Common myeloid progenitor, CD34-positive (primary cell): ENCODE measurements around the gene MAN1C1.
"Not testable (repeated sequence)": the region's sequence is repeated elsewhere in the genome, so short reads cannot be mapped to it uniquely, and the experiment has no call there.

ENCODE experiments used
- CTCF ChIA-PET: fragments of 350-600 bp; sonication (Branson Sonifier 250); formaldehyde crosslinking; loops from one replicate; lab custom pipeline; 2021; ENCODE audit warnings: antibody characterized with exemption; lab: Charles Lee
- POLR2A ChIA-PET: fragments of 350-600 bp; sonication (Branson Sonifier 250); formaldehyde crosslinking; loops from one replicate; lab custom pipeline; 2021; ENCODE audit warnings: antibody characterized with exemption; lab: Charles Lee
- DNase-seq, 3 donors: peaks; one replicate each; pipeline versions ENCODE4 v3.0.0 to v3.0.0-alpha.2; 2013
- H3K27ac ChIP-seq, 2 experiments: 1 replicate in 1 of 2; 2 replicates in 1 of 2; pipeline ENCODE4 v1.7.0; 2013; ENCODE audit warnings: inconsistent platforms in 2 of 2, low read length in 2 of 2, mild to moderate bottlenecking in 2 of 2, low read depth in 1 of 2, moderate library complexity in 1 of 2; ENCODE audit not compliant: severe bottlenecking in 2 of 2, insufficient read depth in 1 of 2, poor library complexity in 1 of 2
- H3K27me3 ChIP-seq, 5 experiments: replicated peaks in 2 of 5; 1 replicate in 3 of 5; 2 replicates in 2 of 5; pipeline versions ENCODE4 v1.6.1 to v1.7.0; 2013; ENCODE audit warnings: low read length in 4 of 5, mild to moderate bottlenecking in 2 of 5, moderate library complexity in 2 of 5, inconsistent platforms in 1 of 5; ENCODE audit not compliant: insufficient read depth in 5 of 5, control insufficient read depth in 4 of 5
- H3K36me3 ChIP-seq, 4 experiments: 1 replicate in 2 of 4; 2 replicates in 2 of 4; pipeline versions ENCODE4 v1.6.1 to v1.7.0; 2013; ENCODE audit warnings: low read length in 3 of 4, control low read depth in 1 of 4, mild to moderate bottlenecking in 1 of 4; ENCODE audit not compliant: control insufficient read depth in 4 of 4, insufficient read depth in 4 of 4
- H3K4me1 ChIP-seq, 4 experiments: 1 replicate in 3 of 4; 2 replicates in 1 of 4; pipeline versions ENCODE4 v1.6.1 to v1.7.1; 2013; ENCODE audit warnings: low read length in 3 of 4, mild to moderate bottlenecking in 3 of 4, control low read depth in 1 of 4, inconsistent platforms in 1 of 4, moderate library complexity in 1 of 4; ENCODE audit not compliant: control insufficient read depth in 4 of 4, insufficient read depth in 4 of 4; ENCODE audit errors: control extremely low read depth in 1 of 4
- H3K4me3 ChIP-seq, 7 experiments: 1 replicate in 4 of 7; 2 replicates in 3 of 7; pipeline versions ENCODE4 v1.5.1 to v1.7.0; 2013; ENCODE audit warnings: mild to moderate bottlenecking in 7 of 7, low read length in 6 of 7, moderate library complexity in 6 of 7, inconsistent platforms in 2 of 7, low read depth in 2 of 7, control low read depth in 1 of 7; ENCODE audit not compliant: insufficient read depth in 4 of 7, control insufficient read depth in 1 of 7; ENCODE audit errors: extremely low read depth in 1 of 7
- H3K9me3 ChIP-seq, 5 experiments: 1 replicate in 4 of 5; 2 replicates in 1 of 5; pipeline versions ENCODE4 v1.6.1 to v1.7.1; 2013; ENCODE audit warnings: low read length in 4 of 5, mild to moderate bottlenecking in 2 of 5, inconsistent platforms in 1 of 5, low read depth in 1 of 5, moderate library complexity in 1 of 5; ENCODE audit not compliant: control insufficient read depth in 4 of 5, insufficient read depth in 2 of 5; ENCODE audit errors: control extremely low read depth in 1 of 5
- WGBS: methylation state at CpG from one replicate; pipeline ENCODE4 v1.1.5; 2013; ENCODE audit not compliant: insufficient coverage; 5-methylcytosine and 5-hydroxymethylcytosine counted together

MAN1C1 gene

DNA sequence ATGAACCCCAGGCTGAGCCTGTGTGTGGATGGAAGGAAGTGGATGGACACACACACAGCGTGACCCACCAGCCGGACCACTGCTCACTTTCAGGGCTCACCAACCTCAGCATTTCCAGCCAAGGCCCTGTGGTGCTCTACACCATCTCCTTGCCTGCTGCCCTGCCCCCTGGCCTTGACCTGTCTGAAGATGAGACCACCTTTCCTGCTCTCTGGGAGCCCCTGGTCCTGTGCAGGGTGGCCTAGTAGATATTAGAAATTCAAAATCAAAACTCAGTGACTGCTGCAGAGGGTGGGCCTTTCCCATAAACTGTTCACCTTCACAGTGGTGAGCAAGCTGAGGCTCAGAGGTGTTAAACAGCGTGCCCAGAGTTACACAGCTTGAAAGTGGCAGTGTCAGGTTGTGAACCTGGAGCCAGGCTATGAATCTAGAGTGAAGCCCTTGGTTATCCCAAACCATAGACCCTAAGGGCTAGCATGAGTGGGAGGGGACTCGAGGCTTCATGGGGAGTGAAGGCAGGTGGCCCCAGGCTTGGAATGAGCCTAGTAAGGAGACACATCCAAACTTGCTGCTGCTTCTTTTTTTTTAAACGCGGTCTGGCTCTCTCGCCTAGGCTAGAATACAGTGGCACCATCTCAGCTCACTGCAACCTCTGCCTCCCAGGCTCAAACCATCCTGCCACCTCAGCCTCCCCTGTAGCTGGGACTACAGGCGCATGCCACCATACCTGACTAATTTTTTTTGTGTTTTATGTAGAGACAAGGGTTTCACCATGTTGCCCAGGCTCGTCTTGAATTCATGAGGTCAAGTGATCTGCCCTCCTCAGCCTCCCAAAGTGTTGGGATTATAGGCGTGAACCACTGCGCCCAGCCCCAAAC, 41.5 kb downstream of the MAN1C1 start:
- no peaks in the 10 kb centered on the region for H3K9me3 ChIP-seq
- no peaks in the 10 kb centered on the region for H3K36me3 ChIP-seq
- no peak overlapping the region for H3K4me3 ChIP-seq
- POLR2A ChIA-PET = interaction anchor here (1.3 kb wide), 1 partner anchor 8 kb away, joined by 4 read pairs; no protein-coding TSS in a partner anchor
- 95% methylated on average over 8 of the region's 11 CpGs for WGBS
- DNase-seq = no peak
- peaks cover 0 to 17% (median 15%) of the 10 kb centered on the region in 4 experiments for H3K4me1 ChIP-seq
- H3K27me3 ChIP-seq = no peaks in the 10 kb centered on the region
- H3K27ac ChIP-seq = no peak overlapping the region
- CTCF ChIA-PET = interaction anchor here (0.8 to 3.5 kb wide), 3 partner anchors 12 to 282 kb away, joined by 3 to 11 read pairs (median 3); no protein-coding TSS in a partner anchor

DNA sequence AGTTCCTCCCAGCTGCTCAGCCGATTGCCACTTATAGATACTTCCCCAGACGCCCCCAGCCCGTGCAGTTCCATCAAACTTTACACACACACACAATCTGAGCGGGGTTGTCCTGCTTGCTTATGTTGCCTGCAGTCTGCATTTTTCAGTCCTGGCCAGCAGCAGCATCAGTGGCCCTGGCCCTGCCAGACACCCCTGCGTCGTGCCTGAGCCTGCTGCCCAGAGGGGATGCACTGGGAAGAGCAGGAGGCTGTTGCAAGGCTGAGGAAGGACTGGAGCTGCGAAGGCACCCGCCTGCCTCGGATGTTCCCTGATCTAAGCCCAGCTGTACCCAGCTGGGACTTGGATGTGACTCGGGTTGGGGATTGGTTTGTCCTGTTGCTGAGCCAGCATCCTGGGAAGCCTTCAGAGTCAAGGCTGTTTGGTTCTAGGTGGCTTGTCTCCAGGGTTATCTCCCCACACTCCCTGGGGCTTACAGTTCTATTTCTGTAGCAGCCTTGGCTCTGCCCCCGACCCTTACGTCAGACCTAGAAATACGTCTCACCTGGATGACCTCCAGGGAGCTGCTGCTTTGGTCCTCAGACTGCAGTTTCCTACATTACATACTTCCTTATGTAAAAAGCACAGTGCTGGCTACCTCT, 42.3 kb downstream of the MAN1C1 start:
- Histone ChIP-seq H3K9me3 (no peaks in the 10 kb centered on the region), H3K27ac (no peak overlapping the region), H3K4me1 (peaks cover 0 to 12% (median 11%) of the 10 kb centered on the region in 4 experiments), H3K36me3 (no peaks in the 10 kb centered on the region), H3K4me3 (no peak overlapping the region), H3K27me3 (no peaks in the 10 kb centered on the region)
- POLR2A ChIA-PET = interaction anchor here (0.9 kb wide), 1 partner anchor 40 kb away, joined by 3 read pairs; no protein-coding TSS in a partner anchor
- DNase-seq = no peak
- CTCF ChIA-PET = interaction anchor here (0.8 to 3.5 kb wide), 4 partner anchors 11 to 283 kb away, joined by 3 to 11 read pairs (median 4); no protein-coding TSS in a partner anchor
- 93% methylated on average over 11 of the region's 13 CpGs for WGBS

DNA sequence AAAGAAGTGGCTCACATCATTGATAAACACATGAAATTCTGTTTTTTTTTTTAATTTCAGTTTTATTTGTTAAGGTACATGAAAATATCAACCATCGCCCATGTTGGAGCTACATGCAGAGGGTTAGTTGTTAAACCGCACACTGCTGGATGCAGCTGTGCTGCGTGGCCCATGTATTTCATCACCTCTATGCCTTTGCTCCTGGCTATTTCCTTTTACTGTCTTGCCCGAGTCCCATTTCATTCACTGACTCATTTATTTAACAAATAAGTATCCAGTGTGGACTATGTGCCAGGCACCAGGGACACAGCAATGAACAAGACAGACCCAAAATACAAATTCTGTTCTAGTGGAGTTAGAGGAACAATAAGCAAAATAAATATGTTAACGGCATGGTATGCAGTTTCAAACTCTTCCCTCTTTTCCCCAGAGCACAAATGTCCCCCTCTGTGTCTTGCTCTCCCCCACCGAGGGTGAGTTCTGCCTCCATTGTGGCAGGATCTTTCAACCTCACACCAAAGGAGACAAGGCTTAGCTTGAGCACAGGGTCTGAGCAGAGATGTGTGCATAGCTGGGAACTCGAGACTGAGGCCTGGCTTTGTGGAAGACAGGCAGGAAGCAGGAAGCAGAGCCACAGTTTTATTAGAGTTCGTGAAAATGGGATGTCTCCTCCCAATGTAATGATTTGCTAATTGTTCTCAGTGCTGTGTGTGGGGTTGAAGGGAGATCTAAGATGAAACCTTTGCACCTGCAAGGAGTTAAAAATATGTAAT, 44.6 kb downstream of the MAN1C1 start:
- POLR2A ChIA-PET = no interaction called here
- Histone ChIP-seq H3K36me3 (no peaks in the 10 kb centered on the region), H3K9me3 (no peaks in the 10 kb centered on the region), H3K4me3 (no peak overlapping the region), H3K27me3 (no peaks in the 10 kb centered on the region), H3K4me1 (peaks cover 0 to 12% (median 11%) of the 10 kb centered on the region in 4 experiments), H3K27ac (no peak overlapping the region)
- CTCF ChIA-PET = interaction anchor here (1.3 to 1.9 kb wide), 2 partner anchors 42 to 52 kb away, joined by 3 to 7 read pairs; no protein-coding TSS in a partner anchor
- DNase-seq = no peak
- WGBS = 86% methylated on average over 7 of the region's 8 CpGs

- 90% methylated on average over 2 of the region's 2 CpGs for WGBS
- CTCF ChIA-PET = no interaction called here
- DNase-seq = no peak
- POLR2A ChIA-PET = no interaction called here
- Histone ChIP-seq H3K36me3 (no peaks in the 10 kb centered on the region), H3K27ac (no peak overlapping the region), H3K27me3 (no peaks in the 10 kb centered on the region), H3K9me3 (no peaks in the 10 kb centered on the region), H3K4me3 (no peak overlapping the region), H3K4me1 (peaks cover 0 to 10% (median 10%) of the 10 kb centered on the region in 4 experiments)
Measured at GRCh38 chr1:25662061-25662460, 45.5 kb downstream of the MAN1C1 start.

GRCh38 chr1:25662959-25663358, 46.4 kb downstream of the MAN1C1 start:
- DNase-seq, H3K4me1 ChIP-seq, H3K27ac ChIP-seq, CTCF ChIA-PET, H3K4me3 ChIP-seq, POLR2A ChIA-PET, H3K9me3 ChIP-seq, H3K36me3 ChIP-seq, H3K27me3 ChIP-seq: not testable (repeated sequence)
- WGBS = no CpG with 5 or more reads among the region's 2 CpGs

DNA sequence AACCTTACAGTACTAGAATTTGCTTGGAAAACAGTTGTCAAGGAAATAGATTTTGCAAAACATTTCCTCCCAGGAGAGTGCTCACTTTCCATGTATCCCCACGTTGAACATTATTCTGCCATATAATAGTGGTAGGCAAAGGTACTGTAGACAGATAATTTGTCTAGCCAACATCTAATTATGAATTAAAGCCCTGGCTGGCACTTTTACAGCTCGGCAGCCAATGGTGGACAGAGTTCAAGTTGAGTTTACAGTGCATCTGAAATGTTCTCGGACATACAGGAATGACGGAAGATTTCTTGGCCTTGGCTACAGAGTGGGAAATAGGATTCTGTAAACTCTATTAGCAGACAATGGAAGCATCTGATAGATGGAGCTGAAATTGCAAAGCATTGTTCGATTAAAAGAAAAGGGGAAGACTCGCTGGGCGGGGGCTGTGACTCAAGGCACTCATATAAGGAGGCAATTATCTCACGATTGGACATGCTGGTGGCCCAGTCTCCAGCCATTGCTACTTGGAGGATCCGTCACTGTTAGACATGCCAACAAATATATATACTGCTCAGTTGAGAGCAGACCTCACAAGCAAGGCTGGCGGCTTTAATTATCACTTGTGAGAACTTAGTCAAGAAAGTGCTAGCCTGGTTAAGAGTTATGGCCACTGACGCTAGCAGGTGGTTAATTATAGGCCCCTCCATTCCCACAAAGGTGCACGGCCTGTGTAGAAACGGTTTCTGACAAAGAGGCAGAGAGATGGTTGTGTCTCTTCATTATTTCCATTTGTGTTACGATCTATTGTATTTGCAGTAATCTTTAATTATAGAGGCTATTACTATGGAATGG, 48.0 kb downstream of the MAN1C1 start:
- Histone ChIP-seq H3K4me1 (peaks cover 0 to 3% (median 0%) of the 10 kb centered on the region in 4 experiments), H3K27ac (no peak overlapping the region), H3K36me3 (no peaks in the 10 kb centered on the region), H3K27me3 (no peaks in the 10 kb centered on the region), H3K9me3 (no peaks in the 10 kb centered on the region), H3K4me3 (no peak overlapping the region)
- ChIA-PET POLR2A (interaction anchor here (1.1 kb wide), 1 partner anchor 12 kb away, joined by 4 read pairs; no protein-coding TSS in a partner anchor), CTCF (no interaction called here)
- DNase-seq = no peak
- WGBS = 100% methylated on average over 6 of the region's 14 CpGs
